Sigmoid colon (tissue), 7 donors: ENCODE results near the gene HOXD3. TPM values are rescaled to one million over a fixed set of nuclear protein-coding genes. Genes with fewer than 3 reads are reported as not detected.

ENCODE experiments used
- DNase-seq: peaks from one replicate; pipeline ENCODE4 v3.0.0-alpha.2; 2019
- H3K27ac ChIP-seq, 4 donors: fragments of 200-600 bp; sonication (generic); one replicate each; pipeline ENCODE4 v1.5.1; 2016 to 2019; ENCODE audit warnings: mild to moderate bottlenecking in 1 of 4
- H3K27me3 ChIP-seq, 3 donors: fragments of 200-600 bp; sonication (generic); one replicate each; pipeline ENCODE4 v1.5.1; 2019; ENCODE audit warnings: mild to moderate bottlenecking in 1 of 3
- H3K36me3 ChIP-seq, 4 donors: fragments of 200-600 bp; sonication (generic); one replicate each; pipeline ENCODE4 v1.5.1; 2016 to 2019
- H3K4me1 ChIP-seq, 4 donors: fragments of 200-600 bp; sonication (generic); one replicate each; pipeline ENCODE4 v1.5.1; 2017 to 2019
- H3K4me3 ChIP-seq, 4 donors: fragments of 200-600 bp; sonication (generic); one replicate each; pipeline ENCODE4 v1.5.1; 2017 to 2019; ENCODE audit warnings: mild to moderate bottlenecking in 2 of 4, moderate library complexity in 1 of 4
- H3K9me3 ChIP-seq, 4 donors: fragments of 200-600 bp in 3 of 4; sonication (generic) in 3 of 4; one replicate each; pipeline versions ENCODE4 v1.5.1 to v1.6.1; 2013 to 2019
- EP300 ChIP-seq, 4 donors: sonication (generic); formaldehyde crosslinking; IDR thresholded peaks; one replicate each; pipeline ENCODE4 v1.6.1; 2017; ENCODE audit warnings: antibody characterized with exemption in 4 of 4
- POLR2A ChIP-seq, 2 donors: fragments of 450-650 bp; IDR thresholded peaks; one replicate each; pipeline ENCODE4 v1.6.1; 2016; ENCODE audit warnings: antibody characterized with exemption in 2 of 2, mild to moderate bottlenecking in 2 of 2, moderate library complexity in 2 of 2
- POLR2AphosphoS5 ChIP-seq, 4 donors: sonication (generic); formaldehyde crosslinking; IDR thresholded peaks; one replicate each; pipeline ENCODE4 v1.6.1; 2017; ENCODE audit warnings: antibody characterized with exemption in 4 of 4
- WGBS, 2 donors: extraction: QIAGEN DNeasy Blood & Tissue Kit; methylation state at CpG; one replicate each; pipeline ENCODE4 v1.1.7; 2013; 5-methylcytosine and 5-hydroxymethylcytosine counted together
- intact Hi-C: fragments of 100-400 bp; cut with DNase I; formaldehyde crosslinking; loops from one replicate; pipeline ENCODE4 v1.15.1; 2023
- polyA plus RNA-seq, 3 donors: library from polyadenylated mRNA; stranded (reverse); fragments of 200-250 nt; gene quantifications; one replicate each; pipeline ENCODE4 v1.2.3, GENCODE V29; 2013
- total RNA-seq, 4 donors: library from RNA; depleted of rRNA; stranded (reverse); fragments of >200 nt; gene quantifications; one replicate each; pipeline ENCODE4 v1.1.0, GENCODE V29; 2016
- TF ChIP-seq, protein P1 (sequence below), 4 experiments: fragments of 450-650 bp in 3 of 4; fragments of 200-600 bp in 1 of 4; IDR thresholded peaks; one replicate each; pipeline ENCODE4 v1.5.1; 2016 to 2019; ENCODE audit warnings: antibody characterized with exemption in 4 of 4, mild to moderate bottlenecking in 3 of 4, moderate library complexity in 2 of 4
- donor health status: healthy with polysubstance abuse.
- donor health status: Bipolar disorder and iron deficiency.
- donor health status: healthy.

HOXD3 gene
- total and polyA plus RNA-seq, 7 donors = 0.60 to 4.6 (median 1.4) TPM

- H3K9me3 ChIP-seq = no peaks in the 10 kb centered on the region
- H3K27ac ChIP-seq = no peak overlapping the region
- H3K27me3 ChIP-seq = no peaks in the 10 kb centered on the region
- 94 to 96% methylated on average over 2 of the region's 2 CpGs for WGBS, 2 donors
- no peak for DNase-seq
- no peaks in the 10 kb centered on the region for H3K4me1 ChIP-seq
- TF ChIP-seq, protein P1, sequence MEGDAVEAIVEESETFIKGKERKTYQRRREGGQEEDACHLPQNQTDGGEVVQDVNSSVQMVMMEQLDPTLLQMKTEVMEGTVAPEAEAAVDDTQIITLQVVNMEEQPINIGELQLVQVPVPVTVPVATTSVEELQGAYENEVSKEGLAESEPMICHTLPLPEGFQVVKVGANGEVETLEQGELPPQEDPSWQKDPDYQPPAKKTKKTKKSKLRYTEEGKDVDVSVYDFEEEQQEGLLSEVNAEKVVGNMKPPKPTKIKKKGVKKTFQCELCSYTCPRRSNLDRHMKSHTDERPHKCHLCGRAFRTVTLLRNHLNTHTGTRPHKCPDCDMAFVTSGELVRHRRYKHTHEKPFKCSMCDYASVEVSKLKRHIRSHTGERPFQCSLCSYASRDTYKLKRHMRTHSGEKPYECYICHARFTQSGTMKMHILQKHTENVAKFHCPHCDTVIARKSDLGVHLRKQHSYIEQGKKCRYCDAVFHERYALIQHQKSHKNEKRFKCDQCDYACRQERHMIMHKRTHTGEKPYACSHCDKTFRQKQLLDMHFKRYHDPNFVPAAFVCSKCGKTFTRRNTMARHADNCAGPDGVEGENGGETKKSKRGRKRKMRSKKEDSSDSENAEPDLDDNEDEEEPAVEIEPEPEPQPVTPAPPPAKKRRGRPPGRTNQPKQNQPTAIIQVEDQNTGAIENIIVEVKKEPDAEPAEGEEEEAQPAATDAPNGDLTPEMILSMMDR (IDR thresholded peaks at IDR 0.05) = no peak
- TF ChIP-seq POLR2AphosphoS5 (IDR thresholded peaks at IDR 0.05) = no peak
- TF ChIP-seq POLR2A (IDR thresholded peaks at IDR 0.05) = no peak
- TF ChIP-seq EP300 (IDR thresholded peaks at IDR 0.05) = no peak
- H3K4me3 ChIP-seq = no peak overlapping the region
- intact Hi-C loops = no loop called here
- no peaks in the 10 kb centered on the region for H3K36me3 ChIP-seq
Measured at GRCh38 chr2:176206136-176206535, 49.0 kb downstream of the HOXD3 start.

GRCh38 chr2:176206682-176207081, 49.6 kb downstream of the HOXD3 start:
- Histone ChIP-seq H3K4me1 (no peaks in the 10 kb centered on the region), H3K36me3 (no peaks in the 10 kb centered on the region), H3K4me3 (no peak overlapping the region), H3K9me3 (no peaks in the 10 kb centered on the region), H3K27ac (no peak overlapping the region), H3K27me3 (no peaks in the 10 kb centered on the region)
- no peak for DNase-seq
- 66 to 70% methylated on average over 2 of the region's 2 CpGs for WGBS, 2 donors
- no peak for TF ChIP-seq POLR2A (IDR thresholded peaks at IDR 0.05)
- no peak for TF ChIP-seq POLR2AphosphoS5 (IDR thresholded peaks at IDR 0.05)
- TF ChIP-seq, protein P1 (IDR thresholded peaks at IDR 0.05) = no peak
- no peak for TF ChIP-seq EP300 (IDR thresholded peaks at IDR 0.05)
- intact Hi-C loops = no loop called here

DNA sequence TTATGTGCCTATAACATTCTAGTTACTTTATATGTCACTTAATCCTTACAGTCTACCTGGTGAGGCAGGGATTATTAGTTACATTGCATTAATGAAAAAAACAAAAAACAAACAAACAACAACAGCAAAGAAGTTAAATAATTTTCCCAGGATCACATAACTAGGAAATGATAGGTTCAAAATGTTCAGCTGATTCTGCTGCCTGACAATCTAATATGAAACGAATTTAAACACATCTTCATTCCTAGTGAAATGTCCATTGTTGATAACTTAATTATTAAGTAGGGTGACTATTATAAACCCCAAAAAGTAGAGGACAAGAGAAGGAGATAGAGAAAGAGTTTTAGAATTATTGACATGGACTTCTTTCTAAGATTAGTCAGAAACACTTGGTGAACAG, 54.0 kb downstream of the HOXD3 start:
- Histone ChIP-seq H3K27ac (no peak overlapping the region), H3K4me1 (no peaks in the 10 kb centered on the region), H3K9me3 (no peaks in the 10 kb centered on the region), H3K27me3 (no peaks in the 10 kb centered on the region), H3K4me3 (no peak overlapping the region), H3K36me3 (no peaks in the 10 kb centered on the region)
- TF ChIP-seq POLR2AphosphoS5 (IDR thresholded peaks at IDR 0.05) (no peak), POLR2A (IDR thresholded peaks at IDR 0.05) (no peak), EP300 (IDR thresholded peaks at IDR 0.05) (no peak)
- TF ChIP-seq, protein P1 (IDR thresholded peaks at IDR 0.05) = no peak
- intact Hi-C loops = no loop called here
- DNase-seq = no peak
- WGBS, 2 donors = 66 to 87% methylated on average over 1 of the region's 1 CpG

GRCh38 chr2:176212276-176212675, 55.2 kb downstream of the HOXD3 start:
- intact Hi-C loops = no loop called here

GRCh38 chr2:176213406-176213805, 56.3 kb downstream of the HOXD3 start:
- no peaks in the 10 kb centered on the region for H3K36me3 ChIP-seq
- intact Hi-C loops = no loop called here
- 71 to 82% methylated on average over 1 of the region's 1 CpG for WGBS, 2 donors
- no peak overlapping the region for H3K4me3 ChIP-seq
- H3K27ac ChIP-seq = no peak overlapping the region
- DNase-seq = no peak
- TF ChIP-seq EP300 (IDR thresholded peaks at IDR 0.05) (no peak), POLR2A (IDR thresholded peaks at IDR 0.05) (no peak), POLR2AphosphoS5 (IDR thresholded peaks at IDR 0.05) (no peak)
- TF ChIP-seq, protein P1 (IDR thresholded peaks at IDR 0.05) = no peak
- H3K9me3 ChIP-seq = no peaks in the 10 kb centered on the region
- H3K4me1 ChIP-seq = no peaks in the 10 kb centered on the region
- H3K27me3 ChIP-seq = no peaks in the 10 kb centered on the region

More at GRCh38 chr2:176212276-176212675, 55.2 kb downstream of the HOXD3 start:
- H3K4me1 ChIP-seq = no peaks in the 10 kb centered on the region
- no peak overlapping the region for H3K4me3 ChIP-seq
- H3K9me3 ChIP-seq = no peaks in the 10 kb centered on the region
- H3K27me3 ChIP-seq = no peaks in the 10 kb centered on the region
- TF ChIP-seq, protein P1 (IDR thresholded peaks at IDR 0.05) = no peak
- H3K27ac ChIP-seq = no peak overlapping the region
- no peak for DNase-seq
- no peaks in the 10 kb centered on the region for H3K36me3 ChIP-seq
